Choroid plexus epithelial cell (primary cell): ENCODE results near the gene BBS9.
"Not testable (repeated sequence)": the region's sequence is repeated elsewhere in the genome, so short reads cannot be mapped to it uniquely, and the experiment has no call there.

Experiments
- DNase-seq: peaks from one replicate; pipeline ENCODE4 v3.0.0-alpha.2; 2010; ENCODE audit warnings: low read depth
- H3K4me3 ChIP-seq: 2 replicates; pipeline ENCODE4 v1.5.1; 2011; ENCODE audit warnings: low read depth, mild to moderate bottlenecking, control low read depth, low read length, moderate library complexity
- TF ChIP-seq, protein P1 (sequence below): conservative IDR thresholded peaks from 2 replicates; pipeline ENCODE4 v1.5.1; 2011; ENCODE audit warnings: low read depth, mild to moderate bottlenecking, control low read depth, inconsistent platforms, low read length, moderate library complexity

BBS9 gene

GRCh38 chr7:33261585-33261984 lies 132.2 kb downstream of the BBS9 start:
- TF ChIP-seq, protein P1, sequence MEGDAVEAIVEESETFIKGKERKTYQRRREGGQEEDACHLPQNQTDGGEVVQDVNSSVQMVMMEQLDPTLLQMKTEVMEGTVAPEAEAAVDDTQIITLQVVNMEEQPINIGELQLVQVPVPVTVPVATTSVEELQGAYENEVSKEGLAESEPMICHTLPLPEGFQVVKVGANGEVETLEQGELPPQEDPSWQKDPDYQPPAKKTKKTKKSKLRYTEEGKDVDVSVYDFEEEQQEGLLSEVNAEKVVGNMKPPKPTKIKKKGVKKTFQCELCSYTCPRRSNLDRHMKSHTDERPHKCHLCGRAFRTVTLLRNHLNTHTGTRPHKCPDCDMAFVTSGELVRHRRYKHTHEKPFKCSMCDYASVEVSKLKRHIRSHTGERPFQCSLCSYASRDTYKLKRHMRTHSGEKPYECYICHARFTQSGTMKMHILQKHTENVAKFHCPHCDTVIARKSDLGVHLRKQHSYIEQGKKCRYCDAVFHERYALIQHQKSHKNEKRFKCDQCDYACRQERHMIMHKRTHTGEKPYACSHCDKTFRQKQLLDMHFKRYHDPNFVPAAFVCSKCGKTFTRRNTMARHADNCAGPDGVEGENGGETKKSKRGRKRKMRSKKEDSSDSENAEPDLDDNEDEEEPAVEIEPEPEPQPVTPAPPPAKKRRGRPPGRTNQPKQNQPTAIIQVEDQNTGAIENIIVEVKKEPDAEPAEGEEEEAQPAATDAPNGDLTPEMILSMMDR: no peak
- H3K4me3 ChIP-seq: no peak overlapping the region
- peak; percentile 62 for DNase-seq

GRCh38 chr7:33262476-33262875 lies 133.1 kb downstream of the BBS9 start:
- no peak overlapping the region for H3K4me3 ChIP-seq
- TF ChIP-seq, protein P1: no peak
- peak; percentile 22 for DNase-seq

DNA sequence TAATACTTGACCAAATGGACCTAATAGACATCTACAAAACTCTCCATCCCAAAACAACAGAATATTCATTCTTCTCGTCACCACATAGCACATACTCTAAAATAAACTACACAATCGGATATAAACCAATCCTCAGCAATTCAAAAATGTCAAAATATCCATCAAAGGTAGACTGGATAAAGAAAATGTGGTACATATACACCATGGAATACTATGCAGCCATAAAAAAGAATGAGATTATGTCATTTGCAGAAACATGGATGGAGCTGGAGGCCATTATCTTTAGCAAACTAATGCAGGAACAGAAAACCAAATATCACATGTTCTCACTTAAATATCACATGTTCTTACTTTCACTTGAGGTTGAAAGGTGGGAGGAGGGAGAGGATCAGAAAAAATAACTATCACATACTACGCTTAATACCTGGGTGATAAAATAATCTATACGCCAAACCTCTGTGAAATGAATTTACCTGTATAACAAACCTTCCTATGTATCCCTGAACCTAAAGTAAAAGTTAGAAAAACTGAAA lies 142.5 kb downstream of the BBS9 start:
- DNase-seq, H3K4me3 ChIP-seq: not testable (repeated sequence)

DNA sequence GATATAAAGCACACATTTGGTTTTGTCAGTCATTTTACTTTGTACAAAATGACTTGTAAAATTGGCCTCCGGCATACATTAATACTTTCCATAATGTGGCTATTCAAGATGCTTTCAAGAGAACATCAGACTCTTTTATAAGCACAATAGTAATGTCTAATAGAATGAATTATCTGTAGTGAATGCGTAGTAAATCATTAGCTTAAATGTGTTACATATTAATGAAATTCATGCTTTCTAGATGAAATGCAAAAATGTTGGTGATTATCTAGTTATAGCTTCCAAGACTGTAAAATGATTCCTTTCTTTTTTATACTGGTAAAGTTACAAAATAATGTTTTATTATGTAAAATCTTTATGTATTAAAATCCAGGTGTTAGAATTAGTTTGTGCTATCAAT lies 144.0 kb downstream of the BBS9 start:
- no peak overlapping the region for H3K4me3 ChIP-seq
- DNase-seq: no peak
- TF ChIP-seq, protein P1: no peak

DNA sequence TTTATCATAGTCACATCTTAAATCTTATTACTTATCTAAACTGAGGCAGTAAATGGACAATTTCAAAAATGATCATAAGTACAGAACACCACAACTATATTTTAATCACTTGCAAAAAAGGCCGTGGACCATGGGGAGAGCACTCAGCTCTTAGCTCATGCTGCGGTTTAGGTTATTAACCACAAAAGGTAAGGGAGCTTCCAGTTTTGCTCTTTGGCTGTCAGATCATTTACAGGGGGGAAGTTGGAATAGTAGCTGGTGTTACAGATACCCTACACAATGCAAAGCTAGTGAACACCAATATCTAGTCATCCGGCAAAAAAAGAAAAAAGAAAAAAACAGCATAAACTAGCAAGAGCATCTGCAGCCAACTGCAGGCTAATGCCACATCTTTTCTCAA lies 147.0 kb downstream of the BBS9 start:
- TF ChIP-seq, protein P1: no peak
- no peak overlapping the region for H3K4me3 ChIP-seq
- no peak for DNase-seq

GRCh38 chr7:33276729-33277128 lies 147.4 kb downstream of the BBS9 start:
- no peak for DNase-seq
- no peak overlapping the region for H3K4me3 ChIP-seq

DNA sequence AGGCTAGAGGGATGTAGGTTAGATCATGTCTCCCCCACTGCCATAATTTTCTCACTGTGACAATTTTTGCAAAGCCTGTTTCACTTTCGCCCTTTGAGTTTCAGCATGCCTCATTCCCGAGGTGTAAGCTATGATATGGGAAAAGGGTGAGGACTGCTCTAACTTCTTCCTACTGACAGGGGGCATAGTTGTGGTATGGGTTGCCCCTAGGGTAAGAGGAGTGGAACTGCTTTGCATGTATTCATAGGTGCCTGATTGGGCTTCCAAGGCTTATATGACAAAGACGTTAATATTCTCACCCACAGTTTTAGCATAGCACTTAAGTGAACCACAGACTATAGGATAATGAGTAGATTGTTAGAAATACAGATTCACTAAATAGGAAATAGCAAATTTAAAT lies 148.7 kb downstream of the BBS9 start:
- no peak for DNase-seq
- TF ChIP-seq, protein P1: no peak
- H3K4me3 ChIP-seq: no peak overlapping the region

More at GRCh38 chr7:33276729-33277128, 147.4 kb downstream of the BBS9 start:
- TF ChIP-seq, protein P1: no peak
